ENCODE results near the gene SLC16A3.

- TF ChIP-seq POLR2AphosphoS5 (IDR thresholded peaks at IDR 0.05; ENCODE audit: low read depth, low read length) (no peak), CTCF (IDR thresholded peaks at IDR 0.05) (no peak), EZH2phosphoT487 (IDR thresholded peaks at IDR 0.05; ENCODE audit: borderline replicate concordance, low read depth) (no peak), GABPA (IDR thresholded peaks at IDR 0.05; ENCODE audit: low read depth) (no peak), USF2 (IDR thresholded peaks at IDR 0.05; ENCODE audit: borderline replicate concordance, low read depth, low read length) (no peak), RAD21 (IDR thresholded peaks at IDR 0.05; ENCODE audit: low read length) (no peak), REST (IDR thresholded peaks at IDR 0.05; ENCODE audit: low read depth, low read length) (no peak), TCF12 (IDR thresholded peaks at IDR 0.05) (no peak), GATA2 (CRISPR knock-in tag; IDR thresholded peaks at IDR 0.05) (no peak), MAX (IDR thresholded peaks at IDR 0.05; ENCODE audit: low read depth) (no peak)
Observed at GRCh38 chr17:82258555-82258954, 29.7 kb downstream of the SLC16A3 start.

All from SK-N-SH (cell line).